Heart left ventricle (tissue), 16 donors: ENCODE data around the gene B4GALNT4. TPM values are rescaled to one million over a fixed set of nuclear protein-coding genes. Genes with fewer than 3 reads are reported as not detected.

Experiments
- ATAC-seq, 4 donors: fragments of 200-7000 bp; cut with Tn5 transposase; one replicate each; pipeline ENCODE4 v1.9.1; 2020 to 2022; ENCODE audit warnings: moderate library complexity in 4 of 4, mild to moderate bottlenecking in 3 of 4, moderate number of reproducible peaks in 1 of 4
- DNase-seq, 5 donors: peaks; one replicate each; pipeline ENCODE4 v3.0.0-alpha.2; 2020
- H3K27ac ChIP-seq, 12 donors: fragments of 200-600 bp; sonication (generic) in 4 of 12; one replicate each; pipeline versions ENCODE4 v1.5.0 to v1.8.0; 2016 to 2022; ENCODE audit warnings: mild to moderate bottlenecking in 2 of 12
- H3K27me3 ChIP-seq, 9 donors: fragments of 200-600 bp; sonication (generic) in 2 of 9; one replicate each; pipeline versions ENCODE4 v1.5.1 to v1.8.0; 2016 to 2022; ENCODE audit warnings: mild to moderate bottlenecking in 3 of 9
- H3K36me3 ChIP-seq, 9 donors: fragments of 200-600 bp; sonication (generic) in 2 of 9; one replicate each; pipeline versions ENCODE4 v1.5.0 to v1.8.0; 2018 to 2022; ENCODE audit warnings: mild to moderate bottlenecking in 2 of 9
- H3K4me1 ChIP-seq, 12 donors: fragments of 200-600 bp; sonication (generic) in 4 of 12; one replicate each; pipeline versions ENCODE4 v1.5.0 to v1.8.0; 2016 to 2022; ENCODE audit warnings: mild to moderate bottlenecking in 3 of 12
- H3K4me3 ChIP-seq, 12 donors: fragments of 200-600 bp; sonication (generic) in 4 of 12; one replicate each; pipeline versions ENCODE4 v1.5.0 to v1.8.0; 2017 to 2022; ENCODE audit warnings: mild to moderate bottlenecking in 9 of 12, moderate library complexity in 4 of 12
- H3K9me3 ChIP-seq, 12 donors: fragments of 200-600 bp; sonication (generic) in 4 of 12; one replicate each; pipeline versions ENCODE4 v1.5.0 to v1.8.0; 2016 to 2022; ENCODE audit warnings: mild to moderate bottlenecking in 1 of 12
- CTCF ChIP-seq, 12 donors: fragments of 200-600 bp; sonication (generic) in 4 of 12; IDR thresholded peaks; one replicate each; pipeline versions ENCODE4 v1.5.0 to v1.8.0; 2018 to 2022; ENCODE audit warnings: antibody characterized with exemption in 12 of 12, mild to moderate bottlenecking in 5 of 12
- POLR2A ChIP-seq, 2 donors: fragments of 450-650 bp; IDR thresholded peaks; one replicate each; pipeline ENCODE4 v1.6.1; 2017; ENCODE audit warnings: antibody characterized with exemption in 2 of 2, mild to moderate bottlenecking in 2 of 2, moderate library complexity in 2 of 2
- WGBS, 4 donors: extraction: QIAGEN DNeasy Blood & Tissue Kit in 2 of 4; methylation state at CpG; one replicate each; pipeline versions ENCODE4 v1.1.5 to v1.1.7; 2013 to 2018; 5-methylcytosine and 5-hydroxymethylcytosine counted together
- intact Hi-C, 10 donors: fragments of 100-400 bp; cut with DNase I; formaldehyde crosslinking; loops; one replicate each; pipeline versions ENCODE4 v1.11.1 to v1.14.2; 2022
- polyA plus RNA-seq, 2 donors: library from polyadenylated mRNA; stranded (reverse); fragments of 200-250 nt; gene quantifications; one replicate each; pipeline ENCODE4 v1.2.3, GENCODE V29; 2013
- total RNA-seq, 9 donors: library from RNA; depleted of rRNA in 2 of 9; stranded (reverse); fragments of >200 nt in 2 of 9; fragmentation: NEBNext Ultra II Directional in 3 of 9; extraction: Animal tissue kit (Norgen Biotek cat#: 25700) in 3 of 9; gene quantifications; one replicate each; pipeline versions ENCODE4 v1.1.0 to v1.2.4, GENCODE V29; 2016 to 2023
- donor health status: ischemic (EF 13 %, LVEDD 7.1; RV severe dilation, severe dysfunction).
- donor health status: healthy with polysubstance abuse.
- donor health status: DM: no; HTN: yes; CAD: no.
- donor health status: DM: no; HTN: no; CAD: no.
- donor health status: ischemic (EF 25% LVEDD 6.9; RV normal size, moderate dysfunction).
- donor health status: ischemic (EF 25% LVEDD 5.7; RV mildly dilated, moderate dysfunction).
- donor health status: healthy.
- donor health status: DM: yes; HTN: yes; CAD: no.
- donor health status: ischemic (EF 35%, LVEDD 5.7; RV mildly dilated, moderate dysfunction).
- donor health status: nonischemic (EF 11% LVEDD 7.7; RV severe dilation, severe dysfunction).
- donor health status: DM: yes; HTN: yes; CAD: no.
- donor health status: PGD.
- donor health status: ischemic (EF 29% LVEDD 5.4; RV normal size, mild dysfunction).
- donor health status: nonischemic (EF 23%, LVEDD 6.1; RV moderate dilation, normal function).

B4GALNT4 gene
- total and polyA plus RNA-seq, 11 donors = 0.28 to 1.9 (median 0.68) TPM; not detected in 2

GRCh38 chr11:390175-390574 lies 20.9 kb downstream of the B4GALNT4 start:
- WGBS, 4 donors = 56 to 67% (median 62%) methylated on average over 6 to 10 of the region's 11 CpGs
- no peaks in the 10 kb centered on the region for H3K36me3 ChIP-seq
- no peak for TF ChIP-seq CTCF (IDR thresholded peaks at IDR 0.05)
- no peak for TF ChIP-seq POLR2A (IDR thresholded peaks at IDR 0.05)
- peaks cover 0 to 14% (median 6%) of the 10 kb centered on the region in 12 donors for H3K9me3 ChIP-seq
- no peak overlapping the region for H3K27ac ChIP-seq
- no peak for ATAC-seq
- peaks cover 0 to 40% (median 7%) of the 10 kb centered on the region in 9 donors for H3K27me3 ChIP-seq
- peaks cover 0 to 15% (median 0%) of the 10 kb centered on the region in 12 donors for H3K4me1 ChIP-seq
- intact Hi-C loops = no loop called here
- DNase-seq = no peak
- H3K4me3 ChIP-seq = no peak overlapping the region

- DNase-seq = no peak
- peaks cover 0 to 52% (median 8%) of the 10 kb centered on the region in 9 donors for H3K27me3 ChIP-seq
- H3K4me3 ChIP-seq = no peak overlapping the region
- TF ChIP-seq CTCF (IDR thresholded peaks at IDR 0.05) (no peak), POLR2A (IDR thresholded peaks at IDR 0.05) (no peak)
- ATAC-seq = no peak
- H3K27ac ChIP-seq = no peak overlapping the region
- intact Hi-C loops = no loop called here
- H3K4me1 ChIP-seq = peaks cover 0 to 15% (median 0%) of the 10 kb centered on the region in 12 donors
- 76 to 82% (median 78%) methylated on average over 28 to 38 of the region's 38 CpGs for WGBS, 4 donors
- no peaks in the 10 kb centered on the region for H3K36me3 ChIP-seq
- H3K9me3 ChIP-seq = peaks cover 0 to 9% (median 5%) of the 10 kb centered on the region in 12 donors
Measured at GRCh38 chr11:391117-392017, 22.1 kb downstream of the B4GALNT4 start.

GRCh38 chr11:392102-392777 lies 22.9 kb downstream of the B4GALNT4 start:
- DNase-seq = no peak
- TF ChIP-seq POLR2A (IDR thresholded peaks at IDR 0.05) (no peak), CTCF (IDR thresholded peaks at IDR 0.05) (no peak)
- 89 to 91% (median 90%) methylated on average over 19 to 36 of the region's 36 CpGs for WGBS, 4 donors

More at GRCh38 chr11:392102-392777, 22.9 kb downstream of the B4GALNT4 start:
- Histone ChIP-seq H3K27ac (no peak overlapping the region), H3K27me3 (peaks cover 0 to 53% (median 8%) of the 10 kb centered on the region in 9 donors), H3K9me3 (peaks cover 0 to under 1% (median 0%) of the 10 kb centered on the region in 12 donors), H3K4me1 (peaks cover 0 to 20% (median 0%) of the 10 kb centered on the region in 12 donors), H3K4me3 (no peak overlapping the region), H3K36me3 (no peaks in the 10 kb centered on the region)
- no peak for ATAC-seq
- intact Hi-C loops = no loop called here
